Retina (tissue), 1 donor: Measurements from ENCODE around the gene ZFAND2A.

Experiments
- DNase-seq: peaks from one replicate; pipeline ENCODE4 v3.0.0-alpha.2; 2016

ZFAND2A gene

DNA sequence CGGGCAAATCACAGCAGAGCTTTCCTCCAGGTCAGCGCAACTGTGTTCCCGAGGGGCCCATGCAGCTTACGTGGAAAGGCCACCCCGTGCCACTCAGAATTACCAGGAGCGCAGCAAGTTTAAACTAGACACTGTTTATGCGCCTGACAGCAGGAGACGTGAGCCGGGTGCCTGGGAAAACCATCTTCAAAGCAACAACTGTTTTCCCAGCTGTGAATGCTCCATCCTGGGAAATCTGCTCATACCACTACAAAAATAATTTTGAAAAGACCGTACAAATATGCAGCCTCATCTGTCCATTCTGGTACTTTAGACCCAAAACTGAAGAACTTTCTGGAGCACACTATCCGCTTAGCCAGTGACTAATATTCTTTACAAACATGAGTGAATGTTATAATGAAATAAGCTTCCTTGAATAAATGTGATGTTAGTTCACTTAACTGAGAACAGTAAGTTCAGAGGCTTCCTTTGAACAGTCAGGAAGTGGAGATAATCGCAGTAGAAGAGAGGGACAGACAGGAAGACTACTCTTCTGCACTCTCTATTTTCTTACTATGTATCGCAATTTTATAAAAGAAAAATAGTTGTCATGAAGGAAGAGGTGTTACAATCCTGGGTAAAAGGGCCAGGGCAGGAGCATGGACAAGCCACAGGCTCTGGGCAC is 55.3 kb downstream of the ZFAND2A start:
- DNase-seq = no peak

GRCh38 chr7:1103789-1104515 is 56.0 kb downstream of the ZFAND2A start:
- DNase-seq = no peak

GRCh38 chr7:1103009-1103788 is 56.8 kb downstream of the ZFAND2A start:
- DNase-seq = no peak
